HFFc6 (cell line): ENCODE measurements around the gene CCNA1. TPM values are rescaled to one million over a fixed set of nuclear protein-coding genes. Genes with fewer than 3 reads are reported as not detected.

Experiments
- DNase-seq: peaks from one replicate; pipeline ENCODE4 v3.0.0-alpha.2; 2018
- H3K27ac Mint-ChIP-seq: 2 replicates; pipeline ENCODE4 v1.8.0; 2020; ENCODE audit warnings: mild to moderate bottlenecking, mixed read lengths
- H3K27me3 Mint-ChIP-seq: 2 replicates; pipeline ENCODE4 v1.8.0; 2021; ENCODE audit warnings: mild to moderate bottlenecking, moderate library complexity, mixed read lengths; ENCODE audit not compliant: insufficient read depth
- H3K36me3 Mint-ChIP-seq: 2 replicates; pipeline ENCODE4 v1.8.0; 2021; ENCODE audit warnings: low read depth, mixed read lengths
- H3K4me1 Mint-ChIP-seq: 2 replicates; pipeline ENCODE4 v1.8.0; 2020; ENCODE audit warnings: low read depth, mixed read lengths
- H3K4me3 Mint-ChIP-seq: 2 replicates; pipeline ENCODE4 v1.8.0; 2020; ENCODE audit warnings: mild to moderate bottlenecking, moderate library complexity, mixed read lengths
- H3K9me3 Mint-ChIP-seq: 2 replicates; pipeline ENCODE4 v1.8.0; 2020; ENCODE audit warnings: mild to moderate bottlenecking, mixed read lengths
- CTCF ChIP-seq: fragments of 200-600 bp; sonication (generic); IDR thresholded peaks from 2 replicates; pipeline ENCODE4 v1.5.0; 2021; ENCODE audit warnings: antibody characterized with exemption, mild to moderate bottlenecking
- total RNA-seq, 6 experiments: library from RNA; stranded (reverse); fragmentation: NEBNext Ultra II Directional; extraction: Animal tissue kit (Norgen Biotek cat#: 25700); gene quantifications; 2 replicates in 1 of 6; 3 replicates in 5 of 6; pipeline ENCODE4 v1.2.3, GENCODE V29; 2021

Gene CCNA1
- total RNA-seq, 6 experiments from 2014 or later: not detected

- H3K4me3 Mint-ChIP-seq: no peak overlapping the region
- no peak for TF ChIP-seq CTCF
- peaks cover 23% of the 10 kb centered on the region for H3K27me3 Mint-ChIP-seq
- no peaks in the 10 kb centered on the region for H3K4me1 Mint-ChIP-seq
- no peak for DNase-seq
- H3K9me3 Mint-ChIP-seq: peaks cover 5% of the 10 kb centered on the region; the same call in 1 of the 2 replicates
- no peaks in the 10 kb centered on the region for H3K36me3 Mint-ChIP-seq
- H3K27ac Mint-ChIP-seq: no peak overlapping the region
Measured at GRCh38 chr13:36428086-36428485, 4.2 kb upstream of the CCNA1 start.

- peaks cover 31% of the 10 kb centered on the region for H3K27me3 Mint-ChIP-seq
- H3K4me1 Mint-ChIP-seq: no peaks in the 10 kb centered on the region
- no peak for DNase-seq
- no peaks in the 10 kb centered on the region for H3K9me3 Mint-ChIP-seq
- TF ChIP-seq CTCF: no peak
- H3K27ac Mint-ChIP-seq: no peak overlapping the region
- H3K36me3 Mint-ChIP-seq: no peaks in the 10 kb centered on the region
- H3K4me3 Mint-ChIP-seq: no peak overlapping the region
Measured at GRCh38 chr13:36430247-36431203, 1.8 kb upstream of the CCNA1 start.

GRCh38 chr13:36431204-36432105, 840 bp upstream of the CCNA1 start:
- no peak for DNase-seq
- H3K27me3 Mint-ChIP-seq: peaks cover 31% of the 10 kb centered on the region
- no peak overlapping the region for H3K27ac Mint-ChIP-seq
- no peaks in the 10 kb centered on the region for H3K36me3 Mint-ChIP-seq
- H3K4me3 Mint-ChIP-seq: no peak overlapping the region
- H3K4me1 Mint-ChIP-seq: no peaks in the 10 kb centered on the region
- no peak for TF ChIP-seq CTCF
- no peaks in the 10 kb centered on the region for H3K9me3 Mint-ChIP-seq

- no peaks in the 10 kb centered on the region for H3K4me1 Mint-ChIP-seq
- no peaks in the 10 kb centered on the region for H3K36me3 Mint-ChIP-seq
- DNase-seq: no peak
- no peak for TF ChIP-seq CTCF
- no peaks in the 10 kb centered on the region for H3K9me3 Mint-ChIP-seq
- H3K27ac Mint-ChIP-seq: no peak overlapping the region
- H3K4me3 Mint-ChIP-seq: no peak overlapping the region
- H3K27me3 Mint-ChIP-seq: peaks cover 23% of the 10 kb centered on the region
Measured at GRCh38 chr13:36436811-36437210, 4.5 kb downstream of the CCNA1 start.

GRCh38 chr13:36438594-36439483, 6.5 kb downstream of the CCNA1 start:
- Mint-ChIP-seq H3K9me3 (no peaks in the 10 kb centered on the region), H3K27me3 (peaks cover 10% of the 10 kb centered on the region), H3K4me3 (no peak overlapping the region), H3K36me3 (no peaks in the 10 kb centered on the region), H3K27ac (no peak overlapping the region), H3K4me1 (no peaks in the 10 kb centered on the region)
- DNase-seq: no peak
- TF ChIP-seq CTCF: no peak
